Trophoblast cell (in vitro differentiated cells and primary cell): ENCODE measurements around the gene LHX2.

Experiments
- DNase-seq, 2 donors: peaks; one replicate each; pipeline ENCODE4 v3.0.0-alpha.2; 2016
- H2AFZ ChIP-seq: 2 replicates; pipeline ENCODE4 v1.6.1; 2013; ENCODE audit warnings: low read length, moderate library complexity, mild to moderate bottlenecking; ENCODE audit not compliant: insufficient read depth, poor library complexity
- H2AK5ac ChIP-seq: 2 replicates; pipeline ENCODE4 v1.6.1; 2013; ENCODE audit warnings: mild to moderate bottlenecking, low read length
- H2BK120ac ChIP-seq: 2 replicates; pipeline ENCODE4 v1.6.1; 2013; ENCODE audit warnings: low read length, mild to moderate bottlenecking, moderate library complexity; ENCODE audit not compliant: insufficient read depth, poor library complexity
- H2BK12ac ChIP-seq: 2 replicates; pipeline ENCODE4 v1.6.1; 2013; ENCODE audit warnings: mild to moderate bottlenecking, low read length, moderate library complexity
- H2BK5ac ChIP-seq: 2 replicates; pipeline ENCODE4 v1.6.1; 2013; ENCODE audit warnings: low read length, low read depth, moderate library complexity, mild to moderate bottlenecking; ENCODE audit not compliant: poor library complexity
- H3K14ac ChIP-seq: 2 replicates; pipeline ENCODE4 v1.6.1; 2013; ENCODE audit warnings: mild to moderate bottlenecking, low read length
- H3K18ac ChIP-seq: 2 replicates; pipeline ENCODE4 v1.6.1; 2013; ENCODE audit warnings: mild to moderate bottlenecking, low read length
- H3K23ac ChIP-seq: 2 replicates; pipeline ENCODE4 v1.6.1; 2013; ENCODE audit warnings: low read length
- H3K27ac ChIP-seq: 2 replicates; pipeline ENCODE4 v1.5.1; 2013; ENCODE audit warnings: low read depth, mild to moderate bottlenecking, inconsistent platforms, low read length, moderate library complexity
- H3K27me3 ChIP-seq: 2 replicates; pipeline ENCODE4 v1.6.1; 2013; ENCODE audit warnings: inconsistent platforms, mild to moderate bottlenecking, low read length, moderate library complexity; ENCODE audit not compliant: insufficient read depth
- H3K36me3 ChIP-seq, 2 experiments: 1 replicate in 1 of 2; 2 replicates in 1 of 2; pipeline ENCODE4 v1.6.1; 2013; ENCODE audit warnings: low read length in 2 of 2, mild to moderate bottlenecking in 2 of 2, moderate library complexity in 1 of 2; ENCODE audit not compliant: insufficient read depth in 2 of 2, control insufficient read depth in 1 of 2
- H3K4ac ChIP-seq: 2 replicates; pipeline ENCODE4 v1.6.1; 2013; ENCODE audit warnings: low read depth, mild to moderate bottlenecking, low read length, moderate library complexity
- H3K4me1 ChIP-seq, 2 experiments: 1 replicate in 1 of 2; 2 replicates in 1 of 2; pipeline ENCODE4 v1.6.1; 2013; ENCODE audit warnings: low read length in 2 of 2, mild to moderate bottlenecking in 2 of 2, moderate library complexity in 1 of 2; ENCODE audit not compliant: insufficient read depth in 2 of 2, control insufficient read depth in 1 of 2
- H3K4me2 ChIP-seq: 2 replicates; pipeline ENCODE4 v1.6.1; 2013; ENCODE audit warnings: inconsistent platforms, mild to moderate bottlenecking, low read length, moderate library complexity
- H3K4me3 ChIP-seq: 2 replicates; pipeline ENCODE4 v1.5.1; 2013; ENCODE audit warnings: mild to moderate bottlenecking, low read depth, low read length, inconsistent platforms
- H3K79me1 ChIP-seq: one replicate; pipeline ENCODE4 v1.6.1; 2013; ENCODE audit warnings: low read length
- H3K79me2 ChIP-seq: 2 replicates; pipeline ENCODE4 v1.6.1; 2013; ENCODE audit warnings: low read length, mild to moderate bottlenecking; ENCODE audit not compliant: control insufficient read depth, insufficient read depth, poor library complexity
- H3K9ac ChIP-seq: 2 replicates; pipeline ENCODE4 v1.6.1; 2013; ENCODE audit warnings: mild to moderate bottlenecking, low read length
- H3K9me3 ChIP-seq: 2 replicates; pipeline ENCODE4 v1.6.1; 2013; ENCODE audit warnings: low read depth, mild to moderate bottlenecking, control low read depth, inconsistent platforms, low read length; ENCODE audit not compliant: insufficient read depth
- H4K12ac ChIP-seq: 2 replicates; pipeline ENCODE4 v1.6.1; 2013; ENCODE audit warnings: low read depth, mild to moderate bottlenecking, low read length, moderate library complexity
- H4K8ac ChIP-seq: 2 replicates; pipeline ENCODE4 v1.6.1; 2013; ENCODE audit warnings: low read depth, mild to moderate bottlenecking, low read length, moderate library complexity
- H4K91ac ChIP-seq: one replicate; pipeline ENCODE4 v1.6.1; 2013; ENCODE audit warnings: low read depth, mild to moderate bottlenecking, low read length, moderate library complexity
- WGBS: extraction: QIAGEN DNeasy Blood & Tissue Kit; methylation state at CpG from one replicate; pipeline ENCODE4 v1.1.7; 2013; ENCODE audit warnings: missing lambda C conversion rate; ENCODE audit not compliant: insufficient read length, insufficient coverage; ENCODE audit errors: extremely low coverage; 5-methylcytosine and 5-hydroxymethylcytosine counted together

LHX2 gene

DNA sequence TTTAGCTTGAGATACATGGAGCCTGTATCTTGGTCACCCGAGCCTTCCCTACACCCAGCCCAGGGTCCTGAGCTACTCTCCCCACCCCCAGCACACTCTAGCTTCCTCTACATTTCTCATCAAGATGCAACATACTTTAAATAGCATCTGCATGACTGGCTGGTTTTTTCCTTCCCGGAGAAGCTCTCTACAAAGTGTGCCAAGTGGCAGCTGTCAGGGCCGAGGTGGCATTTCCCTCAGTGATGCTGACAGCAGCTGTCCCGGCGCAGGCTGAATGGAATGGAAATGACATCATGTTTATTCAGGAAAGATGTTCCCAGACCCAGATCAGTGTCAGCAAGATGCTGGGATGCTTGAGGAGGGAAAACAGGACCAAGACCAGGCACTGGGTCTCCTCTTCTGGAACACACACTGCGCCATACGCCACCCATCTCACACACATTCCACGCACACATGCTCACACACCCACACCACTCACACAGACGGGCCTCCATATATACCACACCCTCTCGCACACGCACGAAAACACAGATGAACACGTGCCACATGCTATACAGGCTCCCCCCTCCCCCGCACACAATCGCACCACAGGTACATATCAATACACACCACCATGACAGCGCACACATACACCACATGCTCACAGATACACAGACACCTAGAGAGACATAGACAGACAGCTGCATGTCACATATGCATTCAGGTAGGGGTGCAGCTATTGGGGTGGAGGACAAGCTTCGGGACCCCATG is 67.8 kb downstream of the LHX2 start:
- Histone ChIP-seq H3K79me2 (no peaks in the 10 kb centered on the region), H3K4me3 (no peak overlapping the region), H3K27ac (peak overlapping the region; percentile 91), H2BK5ac (peak overlapping the region; percentile 89), H3K23ac (no peak overlapping the region), H3K9me3 (no peaks in the 10 kb centered on the region), H2AK5ac (peak overlapping the region; percentile 73), H3K14ac (peak overlapping the region; percentile 55), H3K36me3 (no peaks in the 10 kb centered on the region), H3K27me3 (no peaks in the 10 kb centered on the region), H3K4ac (peak overlapping the region; percentile 56), H3K4me1 (peaks cover 16 to 26% of the 10 kb centered on the region in 2 experiments), H3K4me2 (peak overlapping the region; percentile 30), H3K9ac (no peak overlapping the region), H2BK12ac (peak overlapping the region; percentile 87), H2BK120ac (peak overlapping the region; percentile 92), H4K8ac (peak overlapping the region; percentile 50), H2AFZ (no peak overlapping the region), H3K18ac (peak overlapping the region; percentile 80), H4K91ac (peak overlapping the region; percentile 85), H4K12ac (no peak overlapping the region), H3K79me1 (peaks cover 10% of the 10 kb centered on the region)
- WGBS = no CpG with 5 or more reads among the region's 17 CpGs
- DNase-seq = peak; percentile 86 to 90

GRCh38 chr9:124082622-124083021 is 71.1 kb downstream of the LHX2 start:
- DNase-seq = no peak
- no peak overlapping the region for H3K4me2 ChIP-seq
- no peak overlapping the region for H4K8ac ChIP-seq
- no peaks in the 10 kb centered on the region for H3K27me3 ChIP-seq
- H2BK120ac ChIP-seq = no peak overlapping the region
- H3K14ac ChIP-seq = no peak overlapping the region
- H2AK5ac ChIP-seq = no peak overlapping the region
- no peak overlapping the region for H3K9ac ChIP-seq
- no peak overlapping the region for H3K4ac ChIP-seq
- H2BK5ac ChIP-seq = no peak overlapping the region
- H3K36me3 ChIP-seq = no peaks in the 10 kb centered on the region
- H3K9me3 ChIP-seq = no peaks in the 10 kb centered on the region
- H3K23ac ChIP-seq = no peak overlapping the region
- H2BK12ac ChIP-seq = no peak overlapping the region
- H2AFZ ChIP-seq = no peak overlapping the region
- no peak overlapping the region for H3K4me3 ChIP-seq
- no peak overlapping the region for H3K18ac ChIP-seq
- no peak overlapping the region for H4K91ac ChIP-seq
- H3K27ac ChIP-seq = no peak overlapping the region
- peaks cover 14 to 24% of the 10 kb centered on the region in 2 experiments for H3K4me1 ChIP-seq
- peaks cover 10% of the 10 kb centered on the region for H3K79me1 ChIP-seq
- no CpG with 5 or more reads among the region's 2 CpGs for WGBS
- H3K79me2 ChIP-seq = no peaks in the 10 kb centered on the region
- H4K12ac ChIP-seq = no peak overlapping the region
